Measurements from ENCODE around the gene ZNF423.

ZNF423 gene

GRCh38 chr16:49635009-49635350 lies 220.9 kb downstream of the ZNF423 start:
- no peak for TF ChIP-seq CTCF (conservative IDR thresholded peaks at IDR 0.05)
- H3K27ac ChIP-seq: no peak overlapping the region

DNA sequence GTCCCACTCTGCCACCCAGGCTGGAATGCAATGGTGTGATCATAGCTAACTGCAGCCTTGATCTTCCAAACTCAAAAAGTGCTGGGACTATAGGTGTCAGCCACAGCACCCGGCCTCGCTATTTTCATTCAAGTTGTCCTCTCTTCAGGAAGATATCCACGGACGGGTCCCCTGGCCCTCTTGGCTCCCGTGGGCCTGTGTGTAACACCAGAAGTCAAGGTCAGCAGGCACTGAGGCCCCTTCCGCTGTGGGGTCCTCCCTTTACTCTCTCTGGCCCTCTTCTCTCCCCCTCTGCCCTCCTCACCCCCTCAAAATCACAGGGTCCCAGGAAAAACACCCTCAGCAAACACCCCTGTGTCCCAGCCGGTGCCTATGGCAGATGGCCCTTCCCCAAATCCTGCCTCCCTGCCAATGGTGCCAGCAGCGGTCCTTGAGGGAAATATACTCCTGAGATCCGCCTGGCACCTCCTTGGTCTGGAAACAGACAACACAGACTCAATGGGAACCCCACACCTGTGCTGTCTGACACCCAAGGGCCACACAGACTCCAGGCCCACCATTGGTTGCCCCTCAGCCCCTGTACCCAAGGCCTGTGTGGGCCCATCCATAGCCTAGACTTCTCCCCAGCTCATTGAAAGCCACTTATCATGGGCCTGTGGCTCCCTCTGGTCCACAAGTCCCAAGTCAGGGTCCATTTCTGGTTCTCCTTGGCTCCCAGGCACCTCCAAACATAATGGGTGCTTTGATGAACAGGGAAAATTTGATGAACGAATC lies 221.5 kb downstream of the ZNF423 start:
- H3K27ac ChIP-seq: no peak overlapping the region
- no peak for TF ChIP-seq CTCF (conservative IDR thresholded peaks at IDR 0.05)

DNA sequence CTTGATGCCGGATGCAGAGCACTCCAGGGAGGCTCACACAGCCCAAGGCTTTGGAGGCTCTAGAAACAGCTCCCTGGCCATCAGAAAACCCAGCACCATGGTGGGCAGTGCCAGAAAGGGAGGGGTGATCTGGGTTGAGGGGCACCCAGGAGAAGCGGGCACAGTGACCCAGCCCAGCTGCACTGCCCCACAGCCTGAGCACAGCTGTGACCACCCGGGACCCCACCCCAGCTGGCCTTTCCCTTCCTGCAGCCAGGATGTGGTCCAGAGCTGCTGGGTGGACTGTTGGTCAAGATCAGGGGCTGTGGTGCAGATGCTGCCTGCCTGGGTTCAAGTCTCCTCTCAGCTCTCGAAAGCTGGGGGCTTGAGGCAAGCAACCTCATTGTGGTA lies 223.1 kb downstream of the ZNF423 start:
- H3K27ac ChIP-seq: no peak overlapping the region
- no peak for TF ChIP-seq CTCF (conservative IDR thresholded peaks at IDR 0.05)

DNA sequence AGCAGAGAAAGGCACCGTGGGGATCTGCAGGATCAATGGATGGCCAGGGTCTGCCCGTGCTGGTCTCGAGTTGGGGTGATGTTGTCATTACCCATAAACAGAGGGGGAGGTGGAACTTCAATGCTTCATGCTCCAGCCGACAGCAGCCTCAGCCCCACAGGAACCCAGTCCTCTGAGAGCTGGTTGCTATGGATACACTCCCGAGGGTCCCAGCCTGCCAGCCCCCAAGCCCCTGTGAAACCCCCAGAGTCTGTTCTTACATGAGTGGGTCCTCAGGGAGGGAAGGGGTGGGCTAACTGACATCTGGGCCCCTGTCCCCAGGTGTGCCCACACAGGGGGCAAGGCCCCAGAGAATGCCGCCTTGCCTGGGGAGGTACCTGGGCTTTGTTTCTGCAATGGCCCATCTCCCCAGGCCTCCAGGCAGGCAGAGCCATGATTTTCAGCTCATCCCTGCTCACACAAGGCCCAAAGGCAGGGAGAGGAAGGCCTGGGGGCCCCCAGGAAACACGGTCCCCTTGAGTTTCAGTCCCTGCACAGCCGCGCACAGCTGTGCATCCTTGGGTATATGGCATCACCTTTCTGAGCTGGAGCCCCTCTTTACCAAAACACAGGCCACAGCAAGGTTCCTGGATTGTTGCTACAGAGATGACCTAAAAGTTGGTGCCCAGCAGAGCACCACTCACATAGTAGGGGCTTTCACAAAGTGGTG lies 223.7 kb downstream of the ZNF423 start:
- H3K27ac ChIP-seq: no peak overlapping the region
- TF ChIP-seq CTCF (conservative IDR thresholded peaks at IDR 0.05): no peak

DNA sequence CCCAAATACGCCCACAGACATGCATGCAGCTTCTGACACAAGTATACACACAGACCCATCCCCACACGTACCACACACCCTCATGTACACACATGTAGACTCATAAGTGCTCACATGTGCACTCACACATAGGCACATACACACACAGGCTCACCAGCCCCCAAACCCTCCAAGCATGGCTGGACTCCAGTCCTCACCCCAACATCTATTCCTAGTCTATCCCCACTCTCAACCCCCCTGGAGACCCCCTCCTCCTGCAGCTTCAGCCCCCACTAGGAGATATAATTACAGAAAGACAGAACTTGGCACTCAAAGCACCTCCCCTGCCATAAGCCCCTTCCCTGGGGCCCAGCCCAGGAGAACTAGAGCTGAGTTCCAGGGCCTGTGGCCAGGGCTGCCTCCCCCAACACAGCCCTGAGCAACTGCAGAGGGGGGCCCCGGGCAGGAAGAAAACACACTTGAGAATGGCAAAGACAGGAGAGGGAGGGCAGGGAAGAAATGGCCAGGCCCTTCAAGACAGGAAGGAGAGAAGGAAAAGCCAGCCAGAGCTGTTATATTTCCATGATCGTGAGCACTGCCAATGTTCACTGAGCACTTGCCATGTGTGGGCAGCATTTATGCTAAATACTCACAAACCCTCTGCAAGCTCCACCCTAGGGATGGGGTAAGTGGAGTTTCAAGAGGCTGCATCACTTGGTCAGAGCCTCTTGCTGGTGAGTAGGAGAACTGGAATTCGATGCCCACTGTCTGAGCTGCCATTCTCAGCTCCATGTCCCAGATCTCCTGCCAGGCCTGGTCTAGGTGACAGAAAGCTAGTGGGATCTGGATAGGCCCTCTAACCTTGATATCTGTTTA lies 224.5 kb downstream of the ZNF423 start:
- no peak overlapping the region for H3K27ac ChIP-seq
- TF ChIP-seq CTCF (conservative IDR thresholded peaks at IDR 0.05): no peak

GRCh38 chr16:49630783-49631182 lies 225.1 kb downstream of the ZNF423 start:
- H3K27ac ChIP-seq: no peak overlapping the region
- no peak for TF ChIP-seq CTCF (conservative IDR thresholded peaks at IDR 0.05)

- TF ChIP-seq CTCF (conservative IDR thresholded peaks at IDR 0.05): no peak
- H3K27ac ChIP-seq: no peak overlapping the region
Measured at GRCh38 chr16:49629851-49630250, 226.1 kb downstream of the ZNF423 start.

Measured in VCaP (cell line).